SK-N-MC (cell line): Measurements from ENCODE around the gene GNG8.

Experiments
- EZH2 ChIP-seq: fragments of 200-600 bp; sonication (generic); IDR thresholded peaks from one replicate; pipeline ENCODE4 v1.6.1; 2017; ENCODE audit warnings: antibody characterized with exemption
- FOXP2 ChIP-seq: optimal IDR thresholded peaks from 2 replicates; pipeline ENCODE3; 2011; ENCODE audit warnings: mild to moderate bottlenecking, moderate library complexity; ENCODE audit not compliant: insufficient read depth; ENCODE audit errors: extremely low read length, control extremely low read depth
- POLR2AphosphoS5 ChIP-seq: IDR thresholded peaks from 2 replicates; pipeline ENCODE4 v1.6.1; 2012; ENCODE audit warnings: mild to moderate bottlenecking, low read depth, low read length, borderline replicate concordance

DNA sequence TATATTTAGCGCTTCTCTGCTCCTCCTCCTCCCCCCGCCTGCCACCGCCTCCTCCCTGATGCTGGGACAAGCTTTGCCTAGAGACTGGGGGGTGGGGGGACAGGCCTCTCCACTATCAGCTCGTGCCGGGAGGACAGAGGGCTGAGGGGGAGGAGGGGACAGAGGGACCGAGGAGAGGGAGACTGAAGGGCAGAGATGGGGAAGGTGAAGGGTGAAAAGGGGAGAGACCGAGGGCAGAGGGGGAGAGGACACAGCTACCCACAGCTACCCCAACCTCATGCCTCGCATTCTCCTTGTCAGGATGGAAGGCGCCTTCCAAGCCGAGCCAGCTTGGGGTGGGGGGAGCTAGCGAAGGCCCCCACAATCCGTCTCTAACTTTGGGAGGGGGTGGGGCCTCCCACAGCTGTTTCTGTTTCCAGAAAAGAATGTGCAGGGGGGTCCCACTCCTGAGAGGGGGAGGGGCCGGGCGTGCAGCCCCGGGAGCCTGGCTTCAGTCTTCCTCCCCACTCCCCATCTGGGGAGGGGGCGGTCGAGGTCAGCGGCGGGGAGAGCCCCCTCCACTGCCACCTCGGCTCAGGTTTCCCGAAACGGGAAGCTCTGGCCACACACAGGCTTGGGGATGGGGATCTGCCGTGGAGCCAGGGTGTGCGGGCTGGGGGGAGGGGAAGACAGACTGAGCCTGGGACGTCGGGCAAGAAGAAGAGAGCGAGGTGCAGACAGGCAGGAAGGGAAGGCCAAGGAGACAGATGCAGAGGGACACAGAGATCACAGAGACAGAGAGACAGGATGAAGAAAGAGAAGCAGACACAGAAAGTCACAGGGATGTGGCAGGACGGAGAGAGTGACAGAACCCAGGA is 23.4 kb upstream of the GNG8 start:
- no peak for TF ChIP-seq POLR2AphosphoS5
- no peak for TF ChIP-seq EZH2
- no peak for TF ChIP-seq FOXP2
